Vagina (tissue), 2 donors: ENCODE data around the gene ANKS1B. TPM values are rescaled to one million over a fixed set of nuclear protein-coding genes. Genes with fewer than 3 reads are reported as not detected.

Experiments
- DNase-seq, 2 donors: peaks; one replicate each; pipeline ENCODE4 v3.0.0-alpha.2; 2017; ENCODE audit errors: extremely low spot score in 2 of 2
- H3K27ac ChIP-seq: fragments of 200-600 bp; sonication (generic); one replicate; pipeline ENCODE4 v1.5.1; 2019
- H3K27me3 ChIP-seq: fragments of 200-600 bp; sonication (generic); one replicate; pipeline ENCODE4 v1.5.1; 2019
- H3K36me3 ChIP-seq, 2 donors: fragments of 200-600 bp; sonication (generic); one replicate each; pipeline ENCODE4 v1.5.1; 2017 to 2019
- H3K4me1 ChIP-seq: fragments of 200-600 bp; sonication (generic); one replicate; pipeline ENCODE4 v1.5.1; 2019
- H3K4me3 ChIP-seq, 2 donors: fragments of 200-600 bp; sonication (generic); 1 replicate in 1 of 2; 2 replicates in 1 of 2; pipeline ENCODE4 v1.5.1; 2016 to 2019
- H3K9me3 ChIP-seq: fragments of 200-600 bp; sonication (generic); one replicate; pipeline ENCODE4 v1.5.1; 2019
- CTCF ChIP-seq, 3 experiments: fragments of 450-650 bp in 2 of 3; fragments of 200-600 bp in 1 of 3; sonication (generic) in 1 of 3; IDR thresholded peaks; one replicate each; pipeline ENCODE4 v1.5.1; 2017 to 2019; ENCODE audit warnings: antibody characterized with exemption in 3 of 3, mild to moderate bottlenecking in 2 of 3, moderate library complexity in 2 of 3
- POLR2A ChIP-seq, 2 donors: fragments of 450-650 bp; IDR thresholded peaks; one replicate each; pipeline ENCODE4 v1.6.1; 2017; ENCODE audit warnings: antibody characterized with exemption in 2 of 2, mild to moderate bottlenecking in 2 of 2, moderate library complexity in 2 of 2
- POLR2AphosphoS5 ChIP-seq, 2 donors: sonication (generic); formaldehyde crosslinking; IDR thresholded peaks; one replicate each; pipeline ENCODE4 v1.9.0; 2017; ENCODE audit warnings: antibody characterized with exemption in 2 of 2, mild to moderate bottlenecking in 2 of 2, low read depth in 1 of 2; ENCODE audit not compliant: insufficient read depth in 1 of 2
- intact Hi-C: fragments of 100-400 bp; cut with DNase I; formaldehyde crosslinking; loops from one replicate; pipeline ENCODE4 v1.15.1; 2023
- small RNA-seq: library from RNA; depleted of rRNA; stranded (forward); fragments of <200 nt; gene quantifications from one replicate; pipeline ENCODE3, GENCODE V24; 2016
- total RNA-seq: library from RNA; depleted of rRNA; stranded (reverse); fragments of >200 nt; gene quantifications from one replicate; pipeline ENCODE4 v1.2.3, GENCODE V29; 2016

Gene ANKS1B
- total RNA-seq, 1 donor from 2014 or later: 11.5 TPM

- Histone ChIP-seq H3K27me3 (no peaks in the 10 kb centered on the region), H3K4me1 (peaks cover 4% of the 10 kb centered on the region), H3K9me3 (no peaks in the 10 kb centered on the region), H3K27ac (no peak overlapping the region), H3K36me3 (peaks cover 0 to 17% of the 10 kb centered on the region in 2 donors), H3K4me3 (no peak overlapping the region)
- intact Hi-C loops: no loop called here
- TF ChIP-seq POLR2AphosphoS5 (IDR thresholded peaks at IDR 0.05; ENCODE audit: insufficient read depth in 1 of 2, low read depth in 1 of 2): no peak
- no peak for TF ChIP-seq POLR2A (IDR thresholded peaks at IDR 0.05)
- no peak for TF ChIP-seq CTCF (IDR thresholded peaks at IDR 0.05)
- no peak for DNase-seq
Measured at GRCh38 chr12:98696036-98696646, 1288.6 kb downstream of the ANKS1B start.

GRCh38 chr12:98691351-98691750 is 1293.4 kb downstream of the ANKS1B start:
- H3K27ac ChIP-seq: no peak overlapping the region
- no peak overlapping the region for H3K4me3 ChIP-seq
- no peak for DNase-seq
- peaks cover 5 to 37% of the 10 kb centered on the region in 2 donors for H3K36me3 ChIP-seq
- H3K27me3 ChIP-seq: no peaks in the 10 kb centered on the region
- H3K4me1 ChIP-seq: no peaks in the 10 kb centered on the region
- intact Hi-C loops: no loop called here
- TF ChIP-seq CTCF (IDR thresholded peaks at IDR 0.05) (no peak), POLR2A (IDR thresholded peaks at IDR 0.05) (no peak), POLR2AphosphoS5 (IDR thresholded peaks at IDR 0.05; ENCODE audit: insufficient read depth in 1 of 2, low read depth in 1 of 2) (no peak)
- no peaks in the 10 kb centered on the region for H3K9me3 ChIP-seq

- H3K36me3 ChIP-seq: peaks cover 5 to 55% of the 10 kb centered on the region in 2 donors
- H3K27me3 ChIP-seq: no peaks in the 10 kb centered on the region
- H3K4me3 ChIP-seq: no peak overlapping the region
- H3K4me1 ChIP-seq: no peaks in the 10 kb centered on the region
- no peaks in the 10 kb centered on the region for H3K9me3 ChIP-seq
- no peak for DNase-seq
- intact Hi-C loops: no loop called here
- TF ChIP-seq POLR2A (IDR thresholded peaks at IDR 0.05): no peak
- no peak for TF ChIP-seq CTCF (IDR thresholded peaks at IDR 0.05)
- TF ChIP-seq POLR2AphosphoS5 (IDR thresholded peaks at IDR 0.05; ENCODE audit: insufficient read depth in 1 of 2, low read depth in 1 of 2): no peak
- no peak overlapping the region for H3K27ac ChIP-seq
Measured at GRCh38 chr12:98686603-98687002, 1298.1 kb downstream of the ANKS1B start.

Small RNA genes within 50 kb of the gene (small RNA-seq; reads per million reads assigned to genes)
- gene RNA5SP366: not detected

Other genes with a start within 250 kb of the ANKS1B start
- 21.9 TPM for gene BLTP3B, start 157.9 kb upstream of the ANKS1B start, total RNA-seq
- gene ACTR6, start 215.9 kb upstream of the ANKS1B start, total RNA-seq: 6.6 TPM